ENCODE results near the gene NDST1.

The NDST1 gene

GRCh38 chr5:150598821-150599273 lies 90.9 kb downstream of the NDST1 start:
- no peak overlapping the region for H3K4me3 ChIP-seq (replicated peaks; ENCODE audit: insufficient read depth, low read length)
- no peak overlapping the region for H3K27ac ChIP-seq (replicated peaks)
- no peaks in the 10 kb centered on the region for H3K27me3 ChIP-seq (ENCODE audit: insufficient read depth, poor library complexity, severe bottlenecking)
- TF ChIP-seq SPI1 (IDR thresholded peaks at IDR 0.05; ENCODE audit: borderline replicate concordance, low read depth) (no peak), GABPA (IDR thresholded peaks at IDR 0.05; ENCODE audit: low read depth) (no peak), CTCF (IDR thresholded peaks at IDR 0.05; ENCODE audit: insufficient read depth, low read length) (no peak), POLR2AphosphoS5 (IDR thresholded peaks at IDR 0.05; ENCODE audit: low read depth) (no peak), REST (IDR thresholded peaks at IDR 0.05; ENCODE audit: insufficient replicate concordance, low read depth) (no peak)
- no peak for DNase-seq (ENCODE audit: low read depth in 1 of 2, low spot score in 1 of 2)

- Histone ChIP-seq H3K27me3 (ENCODE audit: insufficient read depth, poor library complexity, severe bottlenecking) (no peaks in the 10 kb centered on the region), H3K27ac (replicated peaks) (no peak overlapping the region), H3K4me3 (replicated peaks; ENCODE audit: insufficient read depth, low read length) (no peak overlapping the region)
- DNase-seq (ENCODE audit: low read depth in 1 of 2, low spot score in 1 of 2) = no peak
- no peak for TF ChIP-seq REST (IDR thresholded peaks at IDR 0.05; ENCODE audit: insufficient replicate concordance, low read depth)
- TF ChIP-seq GABPA (IDR thresholded peaks at IDR 0.05; ENCODE audit: low read depth) = no peak
- TF ChIP-seq CTCF (IDR thresholded peaks at IDR 0.05; ENCODE audit: insufficient read depth, low read length) = no peak
These were observed 91.3 kb downstream of the NDST1 start for GRCh38 chr5:150599281-150599680.

- no peak for DNase-seq (ENCODE audit: low read depth in 1 of 2, low spot score in 1 of 2)
- Histone ChIP-seq H3K27ac (replicated peaks) (no peak overlapping the region), H3K27me3 (ENCODE audit: insufficient read depth, poor library complexity, severe bottlenecking) (no peaks in the 10 kb centered on the region), H3K4me3 (replicated peaks; ENCODE audit: insufficient read depth, low read length) (no peak overlapping the region)
- no peak for TF ChIP-seq GABPA (IDR thresholded peaks at IDR 0.05; ENCODE audit: low read depth)
- no peak for TF ChIP-seq POLR2AphosphoS5 (IDR thresholded peaks at IDR 0.05; ENCODE audit: low read depth)
These were observed 92.1 kb downstream of the NDST1 start for GRCh38 chr5:150599917-150600511.

GRCh38 chr5:150600616-150601490 lies 92.9 kb downstream of the NDST1 start:
- Histone ChIP-seq H3K27me3 (ENCODE audit: insufficient read depth, poor library complexity, severe bottlenecking) (no peaks in the 10 kb centered on the region), H3K4me3 (replicated peaks; ENCODE audit: insufficient read depth, low read length) (no peak overlapping the region), H3K27ac (replicated peaks) (no peak overlapping the region)
- no peak for TF ChIP-seq SPI1 (IDR thresholded peaks at IDR 0.05; ENCODE audit: borderline replicate concordance, low read depth)
- TF ChIP-seq POLR2AphosphoS5 (IDR thresholded peaks at IDR 0.05; ENCODE audit: low read depth) = no peak
- no peak for TF ChIP-seq CTCF (IDR thresholded peaks at IDR 0.05; ENCODE audit: insufficient read depth, low read length)
- no peak for TF ChIP-seq GABPA (IDR thresholded peaks at IDR 0.05; ENCODE audit: low read depth)
- TF ChIP-seq REST (IDR thresholded peaks at IDR 0.05; ENCODE audit: insufficient replicate concordance, low read depth) = no peak
- no peak for DNase-seq (ENCODE audit: low read depth in 1 of 2, low spot score in 1 of 2)

Data from HL-60 (cell line).